ENCODE results near the gene CCDC78. TPM values are rescaled to one million over a fixed set of nuclear protein-coding genes. Genes with fewer than 3 reads are reported as not detected.
A peak's percentile ranks its signal among the peaks of the same experiment; 100 is the strongest.

CCDC78 gene
- polyA plus RNA-seq, 4 donors, result 1.1 to 3.6 (median 1.8) TPM

DNA sequence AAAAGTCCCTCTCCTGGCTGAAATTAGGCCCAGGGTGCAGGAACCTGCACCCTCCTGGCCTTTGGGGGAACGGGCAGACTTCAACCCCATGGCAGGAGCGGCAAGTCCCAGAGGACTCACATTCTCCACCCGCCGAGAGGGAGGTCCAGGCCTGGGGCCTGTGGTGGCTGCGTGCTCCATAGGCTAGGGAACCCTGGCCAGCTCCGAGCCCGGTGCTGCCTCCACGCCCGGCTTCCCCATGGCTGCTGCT lies 130 bp downstream of the CCDC78 start:
- DNase-seq (ENCODE audit: low read depth in 4 of 4, low spot score in 3 of 4), result no peak

GRCh38 chr16:725463-726187 lies 618 bp downstream of the CCDC78 start:
- no peak for DNase-seq (ENCODE audit: low read depth in 4 of 4, low spot score in 3 of 4)

DNA sequence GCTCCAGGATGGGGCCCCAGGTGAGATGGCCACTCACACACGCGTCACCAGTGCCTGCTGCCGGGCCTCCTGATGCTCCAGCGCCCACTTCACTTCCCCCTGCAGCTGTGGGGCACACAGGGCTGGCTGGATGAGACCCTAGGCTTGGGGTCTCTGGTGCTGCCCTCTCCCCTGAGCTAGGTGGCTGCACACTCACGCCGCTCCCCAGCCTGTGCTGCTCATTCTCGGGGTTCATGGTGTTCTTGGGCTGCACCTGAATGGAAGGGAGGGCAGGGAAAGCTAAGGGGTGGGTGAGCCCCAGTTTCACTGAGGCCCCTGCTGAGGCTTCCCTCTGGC lies 1.2 kb downstream of the CCDC78 start:
- DNase-seq (ENCODE audit: low read depth in 4 of 4, low spot score in 3 of 4), result no peak

DNA sequence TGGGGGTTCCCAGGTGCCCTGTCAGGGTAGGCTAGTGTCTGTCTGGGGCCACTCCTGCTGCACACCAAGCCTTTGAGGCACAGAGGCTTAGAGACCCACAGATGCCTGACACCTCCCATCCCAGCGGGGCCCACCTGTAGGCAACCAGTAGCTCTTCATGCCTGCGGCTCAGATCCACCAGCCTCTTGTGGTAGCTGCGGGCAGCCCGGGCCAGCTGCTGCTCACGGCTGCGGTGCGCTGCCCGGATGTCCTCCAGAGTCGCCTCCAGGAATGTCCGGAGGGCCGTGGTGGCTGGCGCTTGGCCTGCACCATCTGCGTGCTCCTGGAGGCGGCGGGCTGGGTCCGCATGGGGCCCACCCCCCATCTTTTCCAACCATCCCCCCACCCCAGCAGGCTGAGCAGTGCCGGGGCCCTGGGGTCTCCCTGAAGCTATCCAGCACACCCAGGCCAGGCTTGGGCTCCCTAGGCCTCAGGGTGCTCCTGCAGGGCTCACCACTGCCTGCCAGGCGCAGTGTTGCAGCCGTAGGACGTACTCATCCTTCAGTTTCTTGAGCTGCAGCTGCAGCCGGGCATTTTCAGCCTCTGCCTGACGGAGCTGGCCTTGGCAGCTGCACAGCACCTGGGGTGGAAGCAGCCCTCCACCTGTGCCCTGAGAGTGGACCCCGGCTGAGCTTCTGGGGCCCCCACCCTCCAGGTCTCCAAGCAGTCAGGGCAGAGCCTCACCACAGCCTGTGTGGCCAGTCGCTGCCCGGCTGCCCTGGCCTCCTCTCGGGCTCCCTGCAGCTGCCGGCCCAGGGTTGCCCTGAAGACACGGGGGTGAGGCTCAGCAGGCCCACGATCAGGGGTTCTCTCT lies 1.8 kb downstream of the CCDC78 start:
- no peak for DNase-seq (ENCODE audit: low read depth in 4 of 4, low spot score in 3 of 4)

GRCh38 chr16:723695-724094 lies 2.5 kb downstream of the CCDC78 start:
- no peak for DNase-seq (ENCODE audit: low read depth in 4 of 4, low spot score in 3 of 4)

- DNase-seq (ENCODE audit: low read depth in 4 of 4, low spot score in 3 of 4), result no peak
Measured at GRCh38 chr16:722835-723633, 3.2 kb downstream of the CCDC78 start.

DNA sequence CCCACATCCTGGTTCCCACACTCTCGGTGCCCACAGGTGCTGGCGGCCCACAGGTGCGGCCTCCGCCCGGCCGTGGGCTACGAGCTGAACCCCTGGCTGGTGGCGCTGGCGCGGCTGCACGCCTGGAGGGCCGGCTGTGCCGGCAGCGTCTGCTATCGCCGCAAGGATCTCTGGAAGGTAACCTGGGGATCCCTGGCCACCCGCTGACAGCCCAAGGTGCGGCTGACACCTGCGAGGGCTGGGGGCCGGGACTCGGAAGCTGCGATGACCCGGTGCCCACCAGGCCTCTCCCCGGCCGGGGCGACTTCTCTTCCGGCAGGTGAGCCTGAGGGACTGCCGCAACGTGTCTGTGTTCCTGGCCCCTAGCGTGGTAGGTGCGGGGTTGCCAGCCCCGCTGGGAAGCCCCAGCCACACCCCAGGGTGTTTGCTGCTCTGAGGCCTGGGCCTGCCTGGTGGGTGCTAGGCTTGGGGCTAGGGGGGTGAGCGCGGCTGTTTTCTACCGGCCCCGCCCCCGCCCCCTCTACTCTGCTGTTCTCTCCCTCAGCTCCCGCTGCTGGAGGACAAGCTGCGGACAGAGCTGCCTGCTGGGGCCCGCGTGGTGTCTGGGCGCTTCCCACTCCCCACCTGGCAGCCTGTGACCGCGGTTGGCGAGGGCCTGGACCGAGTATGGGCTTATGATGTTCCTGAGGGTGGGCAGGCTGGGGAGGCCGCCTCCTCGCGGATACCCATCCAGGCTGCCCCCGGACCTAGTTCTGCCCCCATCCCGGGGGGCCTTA lies 4.3 kb downstream of the CCDC78 start:
- no peak for DNase-seq (ENCODE audit: low read depth in 4 of 4, low spot score in 3 of 4)

- peak in 2 of 4 donors; percentile 70 to 75 for DNase-seq (ENCODE audit: low read depth in 4 of 4, low spot score in 3 of 4)
Measured at GRCh38 chr16:720990-721764, 5.1 kb downstream of the CCDC78 start, which contains the start of gene ANTKMT. Gene ANTKMT (plus strand): TSS chr16:721146. CDS start chr16:721275, 129 bp downstream.

GRCh38 chr16:720447-720989 lies 5.7 kb downstream of the CCDC78 start:
- no peak for DNase-seq (ENCODE audit: low read depth in 4 of 4, low spot score in 3 of 4)

GRCh38 chr16:719815-720446 lies 6.3 kb downstream of the CCDC78 start:
- no peak for DNase-seq (ENCODE audit: low read depth in 4 of 4, low spot score in 3 of 4)

DNA sequence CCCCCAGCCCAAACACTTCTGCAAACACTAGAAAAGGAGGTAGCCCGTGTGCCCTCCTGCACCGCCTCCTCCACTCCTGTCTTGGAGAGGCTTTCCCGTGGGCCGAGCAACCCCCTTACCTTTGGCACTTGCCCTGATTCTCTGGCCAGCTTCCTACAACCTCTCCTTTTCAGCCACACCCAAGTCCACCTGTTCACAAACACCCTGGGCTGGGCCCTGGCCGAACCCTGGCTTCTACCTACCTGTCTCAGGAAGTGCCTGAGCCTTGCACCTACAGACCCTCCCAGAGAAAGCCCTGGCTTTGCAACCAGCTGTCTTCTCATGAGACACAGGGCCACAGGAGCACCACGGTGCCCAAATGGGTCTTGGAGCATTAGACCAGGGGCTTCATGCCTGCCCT lies 7.3 kb downstream of the CCDC78 start:
- no peak for DNase-seq (ENCODE audit: low read depth in 4 of 4, low spot score in 3 of 4)

- DNase-seq (ENCODE audit: low read depth in 4 of 4, low spot score in 3 of 4), result no peak
Measured at GRCh38 chr16:718389-718788, 7.9 kb downstream of the CCDC78 start.

DNA sequence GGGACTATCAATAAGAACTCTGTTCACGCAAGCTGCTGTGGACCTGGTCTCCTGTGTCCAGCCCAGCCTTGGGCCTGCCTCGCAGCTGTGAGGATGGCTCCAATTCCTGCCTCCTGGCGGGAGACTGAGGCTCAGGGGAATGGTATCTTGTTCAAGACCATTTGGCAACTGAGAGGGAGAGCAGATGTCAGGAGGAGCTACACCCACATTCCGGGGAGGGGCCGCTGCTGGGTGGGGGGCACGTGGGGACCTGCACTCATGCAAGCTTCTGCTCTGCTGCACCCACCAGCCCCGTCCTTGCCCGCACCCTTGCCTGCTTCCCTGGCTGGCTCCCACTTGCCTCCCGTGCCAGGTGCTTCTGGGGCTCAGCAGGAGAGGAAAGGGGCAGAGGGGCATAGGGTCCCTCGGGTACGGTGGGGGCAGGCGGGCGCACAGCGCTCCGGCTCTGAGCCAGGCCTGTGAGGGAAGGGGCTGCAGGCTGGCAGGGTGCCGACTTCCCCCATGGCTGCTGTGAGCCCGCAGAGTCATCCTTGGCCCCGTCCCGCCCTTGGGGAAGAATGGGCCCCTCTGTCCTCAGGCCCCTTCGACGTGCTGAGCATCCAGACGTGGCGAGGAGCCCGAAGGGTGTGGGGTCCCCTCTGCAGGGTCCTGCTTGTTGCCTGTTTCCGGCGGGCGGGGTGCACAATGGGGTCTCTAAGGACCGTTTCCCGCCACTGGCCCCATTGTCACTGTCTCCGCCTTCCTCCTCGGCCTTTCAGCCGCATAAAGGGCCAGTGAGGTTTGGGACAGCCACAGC lies 8.6 kb downstream of the CCDC78 start:
- no peak for DNase-seq (ENCODE audit: low read depth in 4 of 4, low spot score in 3 of 4)

DNA sequence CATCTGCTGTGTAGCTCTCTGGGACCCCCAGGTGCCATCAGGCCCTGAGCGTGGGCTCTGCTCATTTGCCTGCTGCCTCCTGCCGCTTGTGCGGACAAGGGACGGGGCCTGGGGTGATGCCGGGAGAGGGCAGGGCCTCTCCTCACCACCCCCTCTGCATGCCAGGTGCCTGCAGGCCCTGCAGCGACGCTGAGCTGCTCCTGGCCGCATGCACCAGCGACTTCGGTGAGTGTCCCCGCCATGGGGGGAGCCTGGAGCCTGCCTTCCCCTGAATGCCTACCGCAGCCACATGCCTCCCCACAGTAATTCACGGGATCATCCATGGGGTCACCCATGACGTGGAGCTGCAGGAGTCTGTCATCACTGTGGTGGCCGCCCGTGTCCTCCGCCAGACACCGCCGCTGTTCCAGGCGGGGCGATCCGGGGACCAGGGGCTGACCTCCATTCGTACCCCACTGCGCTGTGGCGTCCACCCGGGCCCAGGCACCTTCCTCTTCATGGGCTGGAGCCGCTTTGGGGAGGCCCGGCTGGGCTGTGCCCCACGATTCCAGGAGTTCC lies 9.4 kb downstream of the CCDC78 start:
- no peak for DNase-seq (ENCODE audit: low read depth in 4 of 4, low spot score in 3 of 4)

GRCh38 chr16:716200-716568 lies 10.1 kb downstream of the CCDC78 start:
- no peak for DNase-seq (ENCODE audit: low read depth in 4 of 4, low spot score in 3 of 4)

DNA sequence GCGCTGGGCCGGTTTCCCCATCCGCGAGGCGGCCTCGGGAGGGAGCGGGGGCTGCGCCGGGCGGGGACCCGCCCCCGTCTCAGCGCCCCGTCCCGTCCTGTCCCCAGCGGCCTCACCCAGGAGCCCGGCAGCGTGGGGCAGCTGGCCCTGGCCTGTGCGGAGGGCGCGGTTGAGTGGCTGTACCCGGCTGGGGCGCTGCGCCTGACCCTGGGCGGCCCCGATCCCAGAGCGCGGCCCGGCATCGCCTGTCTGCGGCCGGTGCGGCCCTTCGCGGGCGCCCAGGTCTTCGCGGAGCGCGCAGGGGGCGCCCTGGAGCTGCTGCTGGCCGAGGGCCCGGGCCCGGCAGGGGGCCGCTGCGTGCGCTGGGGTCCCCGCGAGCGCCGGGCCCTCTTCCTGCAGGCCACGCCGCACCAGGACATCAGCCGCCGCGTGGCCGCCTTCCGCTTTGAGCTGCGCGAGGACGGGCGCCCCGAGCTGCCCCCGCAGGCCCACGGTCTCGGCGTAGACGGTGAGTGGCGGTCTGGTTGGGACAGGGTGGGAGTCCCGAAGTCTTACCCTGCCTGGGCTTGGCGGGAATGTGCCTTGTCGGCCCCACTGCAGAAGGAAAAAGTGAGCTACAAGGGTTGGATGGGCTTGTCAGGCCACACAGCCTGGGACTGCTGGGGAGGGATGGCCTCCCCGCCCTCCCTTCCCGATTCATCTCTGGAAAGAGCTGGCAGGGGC lies 10.6 kb downstream of the CCDC78 start:
- no peak for DNase-seq (ENCODE audit: low read depth in 4 of 4, low spot score in 3 of 4)

Measured in right renal pelvis (tissue), 4 donors.